Measurements from ENCODE around the gene C15orf39. TPM values are rescaled to one million over a fixed set of nuclear protein-coding genes. Genes with fewer than 3 reads are reported as not detected.

Gene C15orf39
- total RNA-seq, 3 donors from 2014 or later: 22.2 to 32.5 (median 24.2) TPM

DNA sequence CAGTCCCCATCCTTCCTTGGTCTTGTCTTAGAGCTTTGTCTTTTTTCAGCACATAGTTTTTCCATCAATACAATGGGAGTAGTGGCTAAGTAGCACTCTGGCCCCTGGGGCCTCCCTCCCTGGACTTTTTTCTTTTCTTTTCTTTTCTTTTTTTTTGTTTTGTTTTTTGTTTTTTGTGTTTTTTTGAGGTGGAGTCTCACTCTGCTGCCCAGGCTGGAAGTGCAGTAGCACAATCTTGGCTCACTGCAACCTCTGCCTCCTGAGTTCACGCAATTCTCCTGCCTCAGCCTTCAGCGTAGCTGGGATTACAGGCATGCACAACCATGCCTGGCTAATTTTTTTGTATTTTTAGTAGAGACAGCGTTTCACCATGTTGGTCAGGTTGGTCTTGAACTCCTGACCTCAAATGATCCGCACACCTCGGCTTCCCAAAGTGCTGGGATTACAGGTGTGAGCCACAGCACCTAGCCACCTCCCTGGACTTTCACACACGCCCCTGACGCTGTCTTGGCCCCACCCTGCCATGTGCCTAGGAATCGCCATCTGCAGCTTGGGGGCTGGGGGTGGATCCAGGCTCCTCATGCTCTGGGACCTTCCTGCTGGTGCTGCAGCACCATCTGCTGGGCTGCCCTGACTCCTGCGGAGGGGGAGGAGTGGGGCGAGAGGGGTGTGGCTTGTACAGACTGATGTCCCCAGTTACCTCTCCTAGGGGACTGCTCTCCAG lies 2.8 kb downstream of the C15orf39 start:
- Histone ChIP-seq H3K36me3 (ENCODE audit: low read depth) (peaks cover 11% of the 10 kb centered on the region), H3K9me3 (no peaks in the 10 kb centered on the region), H3K4me3 (no peak overlapping the region), H3K4me1 (ENCODE audit: low read depth) (peaks cover 37% of the 10 kb centered on the region)
- ATAC-seq (peak; percentile 67), DNase-seq (peak; percentile 96 to 97 (median 96))
- TF ChIP-seq, protein P1, sequence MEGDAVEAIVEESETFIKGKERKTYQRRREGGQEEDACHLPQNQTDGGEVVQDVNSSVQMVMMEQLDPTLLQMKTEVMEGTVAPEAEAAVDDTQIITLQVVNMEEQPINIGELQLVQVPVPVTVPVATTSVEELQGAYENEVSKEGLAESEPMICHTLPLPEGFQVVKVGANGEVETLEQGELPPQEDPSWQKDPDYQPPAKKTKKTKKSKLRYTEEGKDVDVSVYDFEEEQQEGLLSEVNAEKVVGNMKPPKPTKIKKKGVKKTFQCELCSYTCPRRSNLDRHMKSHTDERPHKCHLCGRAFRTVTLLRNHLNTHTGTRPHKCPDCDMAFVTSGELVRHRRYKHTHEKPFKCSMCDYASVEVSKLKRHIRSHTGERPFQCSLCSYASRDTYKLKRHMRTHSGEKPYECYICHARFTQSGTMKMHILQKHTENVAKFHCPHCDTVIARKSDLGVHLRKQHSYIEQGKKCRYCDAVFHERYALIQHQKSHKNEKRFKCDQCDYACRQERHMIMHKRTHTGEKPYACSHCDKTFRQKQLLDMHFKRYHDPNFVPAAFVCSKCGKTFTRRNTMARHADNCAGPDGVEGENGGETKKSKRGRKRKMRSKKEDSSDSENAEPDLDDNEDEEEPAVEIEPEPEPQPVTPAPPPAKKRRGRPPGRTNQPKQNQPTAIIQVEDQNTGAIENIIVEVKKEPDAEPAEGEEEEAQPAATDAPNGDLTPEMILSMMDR (IDR thresholded peaks at IDR 0.05): peak; percentile 89
- intact Hi-C loops (cut with DNase I, micrococcal nuclease): loop anchor here (5.0 kb wide), 1 partner anchor 177 kb away; no protein-coding TSS in a partner anchor

- peaks cover 32% of the 10 kb centered on the region for H3K4me1 ChIP-seq (ENCODE audit: low read depth)
- TF ChIP-seq, protein P1 (IDR thresholded peaks at IDR 0.05): no peak
These were observed 3.3 kb downstream of the C15orf39 start for GRCh38 chr15:75205064-75205395.

GRCh38 chr15:75206006-75206405 lies 4.3 kb downstream of the C15orf39 start:
- DNase-seq (no peak), ATAC-seq (no peak)
- Histone ChIP-seq H3K4me3 (no peak overlapping the region), H3K9me3 (no peaks in the 10 kb centered on the region), H3K4me1 (ENCODE audit: low read depth) (peaks cover 22% of the 10 kb centered on the region), H3K36me3 (ENCODE audit: low read depth) (peaks cover 11% of the 10 kb centered on the region)
- intact Hi-C loops (cut with DNase I, micrococcal nuclease): loop anchor here in 1 of 2 donors (5.0 kb wide), 1 partner anchor 179 kb away; no protein-coding TSS in a partner anchor
- TF ChIP-seq, protein P1 (IDR thresholded peaks at IDR 0.05): no peak

More at GRCh38 chr15:75205064-75205395, 3.3 kb downstream of the C15orf39 start:
- Histone ChIP-seq H3K9me3 (no peaks in the 10 kb centered on the region), H3K4me3 (no peak overlapping the region), H3K36me3 (ENCODE audit: low read depth) (peaks cover 11% of the 10 kb centered on the region)
- intact Hi-C loops (cut with DNase I, micrococcal nuclease): loop anchor here in 1 of 2 donors (5.0 kb wide), 1 partner anchor 178 kb away; no protein-coding TSS in a partner anchor
- ATAC-seq (no peak), DNase-seq (no peak)

DNA sequence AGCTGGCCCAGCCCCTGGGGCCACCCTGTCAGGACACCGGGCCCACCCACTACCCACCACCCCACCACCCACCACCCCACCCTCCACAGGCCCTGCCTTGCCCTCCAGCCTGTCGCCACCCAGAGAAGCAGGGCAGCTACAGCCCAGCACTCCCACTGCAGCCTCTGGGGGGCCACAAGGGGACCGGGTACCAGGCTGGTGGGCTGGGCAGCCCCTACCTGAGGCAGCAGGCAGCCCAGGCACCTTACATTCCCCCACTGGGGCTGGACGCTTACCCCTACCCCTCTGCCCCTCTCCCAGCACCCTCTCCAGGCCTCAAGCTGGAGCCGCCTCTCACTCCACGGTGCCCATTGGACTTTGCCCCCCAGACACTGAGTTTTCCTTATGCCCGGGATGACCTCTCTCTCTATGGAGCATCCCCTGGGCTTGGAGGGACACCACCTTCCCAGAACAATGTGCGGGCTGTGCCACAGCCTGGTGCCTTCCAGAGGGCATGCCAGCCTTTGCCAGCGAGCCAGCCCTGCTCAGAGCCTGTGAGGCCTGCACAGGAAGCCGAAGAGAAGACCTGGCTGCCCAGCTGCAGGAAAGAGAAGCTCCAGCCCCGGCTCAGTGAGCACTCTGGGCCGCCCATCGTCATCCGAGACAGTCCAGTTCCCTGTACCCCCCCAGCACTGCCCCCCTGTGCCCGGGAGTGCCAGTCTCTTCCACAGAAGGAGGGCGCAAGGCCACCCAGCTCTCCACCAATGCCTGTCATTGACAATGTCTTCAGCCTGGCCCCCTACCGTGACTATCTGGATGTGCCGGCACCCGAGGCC lies 5.3 kb downstream of the C15orf39 start:
- no peak for ATAC-seq
- H3K4me1 ChIP-seq (ENCODE audit: low read depth): peaks cover 19% of the 10 kb centered on the region
- TF ChIP-seq, protein P1 (IDR thresholded peaks at IDR 0.05): no peak
- H3K36me3 ChIP-seq (ENCODE audit: low read depth): peaks cover 11% of the 10 kb centered on the region
- no peaks in the 10 kb centered on the region for H3K9me3 ChIP-seq
- H3K4me3 ChIP-seq: no peak overlapping the region
- intact Hi-C loops (cut with DNase I, micrococcal nuclease): loop anchor here in 1 of 2 donors (5.0 kb wide), 1 partner anchor 180 kb away; no protein-coding TSS in a partner anchor
- DNase-seq: no peak

- Histone ChIP-seq H3K36me3 (ENCODE audit: low read depth) (peaks cover 11% of the 10 kb centered on the region), H3K9me3 (no peaks in the 10 kb centered on the region), H3K4me3 (no peak overlapping the region), H3K4me1 (ENCODE audit: low read depth) (peaks cover 19% of the 10 kb centered on the region)
- TF ChIP-seq, protein P1 (IDR thresholded peaks at IDR 0.05): no peak
- ATAC-seq (no peak), DNase-seq (no peak)
- intact Hi-C loops (cut with DNase I, micrococcal nuclease): loop anchor here in 1 of 2 donors (5.0 kb wide), 1 partner anchor 181 kb away; no protein-coding TSS in a partner anchor
These were observed 6.2 kb downstream of the C15orf39 start for GRCh38 chr15:75207618-75208500.

Measured in mucosa of descending colon (tissue), 3 donors.